HepG2 (cell line): ENCODE results near the gene BAZ1B. TPM values are rescaled to one million over a fixed set of nuclear protein-coding genes. Genes with fewer than 3 reads are reported as not detected.
"Not testable (repeated sequence)": the region's sequence is repeated elsewhere in the genome, so short reads cannot be mapped to it uniquely, and the experiment has no call there.

Source experiments
- ATAC-seq: fragments of 200-7000 bp; cut with Tn5 transposase; 3 replicates; pipeline ENCODE4 v1.9.1; 2020; ENCODE audit warnings: mild to moderate bottlenecking, moderate library complexity
- BruUV-seq: library from RNA; stranded (reverse); fragments of 400-500 nt; replicated peaks from 2 replicates; lab custom pipeline; 2021; lab: Mats Ljungman, UMichigan
- CTCF ChIA-PET: fragments of 300-600 bp; formaldehyde crosslinking; extraction: SDS; loops from one replicate; lab custom pipeline; 2021; ENCODE audit warnings: low total read pairs, inconsistent platforms, low intra/inter-chr PET ratio; lab: Yijun Ruan, JAX
- POLR2A ChIA-PET: fragments of 350-600 bp; sonication (Branson Sonifier 250); formaldehyde crosslinking; loops from one replicate; lab custom pipeline; 2020; ENCODE audit warnings: antibody characterized with exemption, inconsistent platforms; lab: Yijun Ruan, JAX
- DNase-seq: peaks from one replicate; pipeline ENCODE4 v3.0.0-alpha.2; 2015; ENCODE audit warnings: low spot score
- FAIRE-seq: peaks from 3 replicates; lab custom pipeline; 2011; peaks lifted over from hg19 to GRCh38; lab: Jason Lieb, UNC
- H2AFZ ChIP-seq: one replicate; pipeline ENCODE4 v1.6.1; 2011; ENCODE audit warnings: low read length, inconsistent platforms
- H3K27ac ChIP-seq: fragments of 300-600 bp; 3 replicates; pipeline ENCODE4 v1.8.0; 2011; ENCODE audit warnings: mixed run types, mild to moderate bottlenecking, mixed read lengths, low read length, inconsistent platforms; ENCODE audit not compliant: insufficient read depth; ENCODE audit errors: extremely low read length
- H3K27me3 ChIP-seq, 2 experiments: fragments of 200-600 bp in 1 of 2; 2 replicates in 1 of 2; 3 replicates in 1 of 2; pipeline versions ENCODE4 v1.6.0 to v1.8.0; 2011; ENCODE audit warnings: low read length in 2 of 2, mild to moderate bottlenecking in 2 of 2, moderate library complexity in 2 of 2, inconsistent platforms in 1 of 2; ENCODE audit not compliant: insufficient read depth in 2 of 2, control insufficient read depth in 1 of 2
- H3K36me3 ChIP-seq, 2 experiments: fragments of 200-600 bp in 1 of 2; replicated peaks in 1 of 2; 2 replicates in 1 of 2; 3 replicates in 1 of 2; pipeline versions ENCODE4 v1.5.1 to v1.8.0; 2011; ENCODE audit warnings: low read length in 2 of 2, inconsistent platforms in 1 of 2; ENCODE audit not compliant: insufficient read depth in 2 of 2, control insufficient read depth in 1 of 2
- H3K4me1 ChIP-seq: 2 replicates; pipeline ENCODE4 v1.5.1; 2012; ENCODE audit warnings: low read length, inconsistent platforms; ENCODE audit not compliant: insufficient read depth
- H3K4me2 ChIP-seq: 2 replicates; pipeline ENCODE4 v1.6.0; 2011; ENCODE audit warnings: low read depth, low read length, inconsistent platforms
- H3K4me3 ChIP-seq, 3 experiments: fragments of 200-600 bp in 1 of 3; sonication (generic), shearing (Covaris generic) in 1 of 3; replicated peaks in 1 of 3; 2 replicates each; pipeline ENCODE4 v1.5.1; 2011 to 2016; ENCODE audit warnings: low read length in 3 of 3, inconsistent platforms in 2 of 3, low read depth in 2 of 3, mild to moderate bottlenecking in 2 of 3, control low read depth in 1 of 3, mixed read lengths in 1 of 3; ENCODE audit not compliant: insufficient read depth in 1 of 3
- H3K79me2 ChIP-seq: one replicate; pipeline ENCODE4 v1.6.1; 2011; ENCODE audit warnings: low read length, inconsistent platforms; ENCODE audit not compliant: insufficient read depth
- H3K9ac ChIP-seq: 2 replicates; pipeline ENCODE4 v1.6.0; 2011; ENCODE audit warnings: mild to moderate bottlenecking, low read depth, low read length, inconsistent platforms; ENCODE audit not compliant: insufficient read depth
- H3K9me3 ChIP-seq: 2 replicates; pipeline ENCODE4 v1.5.1; 2012; ENCODE audit warnings: mild to moderate bottlenecking, low read length
- H4K20me1 ChIP-seq: 2 replicates; pipeline ENCODE4 v1.6.0; 2011; ENCODE audit warnings: inconsistent platforms, mild to moderate bottlenecking, low read length, moderate library complexity; ENCODE audit not compliant: insufficient read depth
- HDAC1 ChIP-seq: sonication (generic); formaldehyde crosslinking; IDR thresholded peaks from 2 replicates; pipeline ENCODE4 v1.5.1; 2020; ENCODE audit warnings: mild to moderate bottlenecking, missing genetic modification reagents
- MAFF ChIP-seq: IDR thresholded peaks from 2 replicates; pipeline ENCODE4 v1.6.1; 2011; ENCODE audit warnings: low read depth, low read length, improper control_type of control experiment
- MAFK ChIP-seq, 2 experiments: IDR thresholded peaks in 1 of 2; conservative IDR thresholded peaks in 1 of 2; 2 replicates each; pipeline ENCODE4 v1.6.1; 2011; ENCODE audit warnings: improper control_type of control experiment in 2 of 2, low read length in 2 of 2
- MYNN ChIP-seq: sonication (generic); formaldehyde crosslinking; IDR thresholded peaks from 2 replicates; pipeline ENCODE4 v1.4.0; 2020; ENCODE audit warnings: mild to moderate bottlenecking, low read depth, missing genetic modification reagents
- NFRKB ChIP-seq: fragments of 450-650 bp; IDR thresholded peaks from 2 replicates; pipeline ENCODE4 v1.6.1; 2017
- PCBP2 ChIP-seq: fragments of 200-400 bp; formaldehyde crosslinking; optimal IDR thresholded peaks from 2 replicates; pipeline ENCODE3; 2018; ENCODE audit warnings: low read length, low read depth; ENCODE audit not compliant: poor library complexity, severe bottlenecking
- RFX5 ChIP-seq: IDR thresholded peaks from 2 replicates; pipeline ENCODE4 v1.6.1; 2011; ENCODE audit warnings: low read depth, low read length, improper control_type of control experiment
- YEATS4 ChIP-seq: sonication (generic); formaldehyde crosslinking; IDR thresholded peaks from 2 replicates; pipeline ENCODE4 v1.4.0; 2020; ENCODE audit warnings: missing genetic modification reagents, borderline replicate concordance
- ZNF547 ChIP-seq: sonication (generic); formaldehyde crosslinking; IDR thresholded peaks from 2 replicates; pipeline ENCODE4 v1.5.1; 2020; ENCODE audit warnings: mild to moderate bottlenecking, missing genetic modification reagents
- WGBS: methylation state at CpG from one replicate; pipeline ENCODE4 v1.1.6; 2017; ENCODE audit warnings: low lambda C conversion rate; 5-methylcytosine and 5-hydroxymethylcytosine counted together
- in situ Hi-C: cut with HindIII; loops from 2 replicates; pipeline ENCODE4 v1.10.0; 2017; ENCODE audit warnings: low pct_unique_long_range_greater_than_20kb; ENCODE audit not compliant: extremely low pct_ligation_motif_present
- intact Hi-C: fragments of 100-400 bp; cut with micrococcal nuclease; formaldehyde crosslinking; loops from one replicate; pipeline ENCODE4 v1.10.0; 2022; ENCODE audit not compliant: unreplicated experiment
- polyA plus RNA-seq, 8 experiments: library from polyadenylated mRNA; depleted of rRNA in 3 of 8; stranded (reverse) in 7 of 8; unstranded in 1 of 8; fragments of >200 nt; fragmentation: Illumina TruSeq in 4 of 8; extraction: Trizol in 4 of 8; gene quantifications; 2 replicates each; pipeline versions ENCODE4 v1.2.1 to v1.2.3, GENCODE V29; 2011 to 2016; ENCODE audit warnings: low read depth in 4 of 8, missing spikeins in 1 of 8, mixed read lengths in 1 of 8; ENCODE audit not compliant: insufficient read depth in 1 of 8
- total RNA-seq, 5 experiments: library from RNA; depleted of rRNA; stranded (reverse); fragments of >200 nt; fragmentation: Illumina TruSeq; extraction: Trizol; gene quantifications; 2 replicates each; pipeline ENCODE4 v1.2.3, GENCODE V29; 2016; ENCODE audit warnings: low read depth in 1 of 5
- TF ChIP-seq, protein P1 (sequence below): IDR thresholded peaks from 2 replicates; pipeline ENCODE4 v1.6.1; 2016; ENCODE audit warnings: control low read depth
- TF ChIP-seq, protein P2 (sequence below): sonication (generic); formaldehyde crosslinking; IDR thresholded peaks from 2 replicates; pipeline ENCODE4 v1.4.0; 2020; ENCODE audit warnings: missing genetic modification reagents

BAZ1B gene
- total and polyA plus RNA-seq, 2 of the 13 experiments (the other 11 are each of a cell fraction or from before 2014, with no cell fraction given), result 18.6 to 69.4 TPM

DNA sequence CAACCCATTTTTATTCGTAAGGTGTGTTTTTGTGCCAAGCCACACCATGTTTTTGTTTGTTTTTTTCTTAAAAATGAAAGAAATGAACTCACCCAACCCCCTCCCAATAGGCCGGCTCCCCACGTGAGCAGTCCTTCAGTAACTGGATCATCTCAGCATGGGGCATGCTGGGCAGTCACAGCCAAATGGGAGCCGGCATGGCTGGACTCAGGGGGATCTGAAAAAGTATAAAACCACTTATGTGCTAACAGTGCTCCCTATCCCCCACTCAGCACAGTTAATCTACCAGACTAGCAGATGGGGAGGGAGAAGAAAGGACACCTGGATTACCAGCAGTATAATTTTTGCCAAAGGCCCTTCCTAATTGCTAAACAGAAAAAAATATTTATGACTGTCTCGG is 39.3 kb downstream of the BAZ1B start:
- H3K4me1 ChIP-seq, result no peaks in the 10 kb centered on the region
- FAIRE-seq, result no peak
- H4K20me1 ChIP-seq, result 0 out of 2 replicates have a peak, but pooled peaks cover 5% of the 10 kb centered on the region
- intact Hi-C loops, result no loop called here
- H3K36me3 ChIP-seq, result peaks cover 13 to 80% of the 10 kb centered on the region in 2 experiments
- H3K4me2 ChIP-seq, result no peak overlapping the region
- no peaks in the 10 kb centered on the region for H3K27me3 ChIP-seq
- BruUV-seq, result no TSS peak
- no peak overlapping the region for H3K27ac ChIP-seq
- H3K4me3 ChIP-seq, result no peak overlapping the region
- POLR2A ChIA-PET, result no interaction called here
- H3K9ac ChIP-seq, result no peak overlapping the region
- TF ChIP-seq HDAC1, result no peak
- CTCF ChIA-PET, result no interaction called here
- in situ Hi-C loops, result no loop called here
- no peak overlapping the region for H2AFZ ChIP-seq
- peaks cover 24% of the 10 kb centered on the region for H3K79me2 ChIP-seq
- H3K9me3 ChIP-seq, result no peaks in the 10 kb centered on the region
- ATAC-seq, result no peak
- no peak for DNase-seq
- 95% methylated on average over 5 of the region's 5 CpGs for WGBS

DNA sequence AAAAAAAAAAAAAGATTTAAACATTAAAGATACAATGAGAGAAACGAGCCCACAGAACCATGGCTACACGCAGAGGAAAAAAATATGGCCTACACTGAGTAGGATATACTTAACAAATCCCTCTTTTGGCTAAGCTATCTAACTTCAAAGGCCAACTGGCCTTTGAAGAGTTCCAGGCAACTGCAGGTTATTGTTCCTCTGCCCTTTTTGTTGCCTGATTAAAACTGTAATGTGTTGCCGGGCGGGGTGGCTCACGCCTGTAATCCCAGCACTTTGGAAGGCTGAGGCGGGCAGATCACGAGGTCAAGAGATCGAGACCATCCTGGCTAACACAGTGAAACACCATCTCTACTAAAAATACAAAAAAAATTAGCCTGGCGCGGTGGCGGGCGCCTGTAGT is 40.6 kb downstream of the BAZ1B start:
- FAIRE-seq, H3K9ac ChIP-seq: not testable (repeated sequence)
- H3K79me2 ChIP-seq, result peaks cover 18% of the 10 kb centered on the region

DNA sequence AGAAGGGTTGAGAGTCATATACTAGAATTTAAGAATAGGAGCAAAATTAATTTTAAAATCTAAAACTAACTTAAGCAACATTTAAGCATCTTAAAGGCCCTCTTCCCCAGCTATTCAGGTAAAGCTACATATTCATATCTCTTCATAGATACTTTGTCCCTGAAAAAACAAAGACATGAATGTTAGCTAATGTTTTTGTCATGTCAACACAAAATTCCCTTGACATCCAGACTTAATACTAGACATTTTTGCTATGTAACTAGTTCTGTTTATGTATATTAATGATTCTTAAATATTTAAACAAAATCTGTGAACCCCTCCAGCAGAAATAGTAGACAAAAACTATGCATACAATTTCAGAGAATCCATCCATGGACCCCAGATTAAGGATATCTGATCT is 43.5 kb downstream of the BAZ1B start:
- DNase-seq (no peak), ATAC-seq (no peak), FAIRE-seq (no peak)
- Histone ChIP-seq H4K20me1 (0 out of 2 replicates have a peak, but pooled peaks cover 2% of the 10 kb centered on the region), H3K27me3 (no peaks in the 10 kb centered on the region), H3K36me3 (peaks cover 19 to 85% of the 10 kb centered on the region in 2 experiments), H3K9me3 (no peaks in the 10 kb centered on the region), H2AFZ (no peak overlapping the region), H3K4me3 (no peak overlapping the region), H3K4me2 (no peak overlapping the region), H3K79me2 (peaks cover 13% of the 10 kb centered on the region), H3K27ac (no peak overlapping the region), H3K4me1 (no peaks in the 10 kb centered on the region), H3K9ac (no peak overlapping the region)
- intact Hi-C loops (no loop called here), in situ Hi-C loops (no loop called here)
- POLR2A ChIA-PET, result no interaction called here
- no TSS peak for BruUV-seq
- CTCF ChIA-PET, result no interaction called here
- TF ChIP-seq, protein P1, sequence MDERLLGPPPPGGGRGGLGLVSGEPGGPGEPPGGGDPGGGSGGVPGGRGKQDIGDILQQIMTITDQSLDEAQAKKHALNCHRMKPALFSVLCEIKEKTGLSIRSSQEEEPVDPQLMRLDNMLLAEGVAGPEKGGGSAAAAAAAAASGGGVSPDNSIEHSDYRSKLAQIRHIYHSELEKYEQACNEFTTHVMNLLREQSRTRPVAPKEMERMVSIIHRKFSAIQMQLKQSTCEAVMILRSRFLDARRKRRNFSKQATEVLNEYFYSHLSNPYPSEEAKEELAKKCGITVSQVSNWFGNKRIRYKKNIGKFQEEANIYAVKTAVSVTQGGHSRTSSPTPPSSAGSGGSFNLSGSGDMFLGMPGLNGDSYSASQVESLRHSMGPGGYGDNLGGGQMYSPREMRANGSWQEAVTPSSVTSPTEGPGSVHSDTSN, result no peak
- TF ChIP-seq NFRKB, result no peak
- no peak for TF ChIP-seq YEATS4 (CRISPR knock-in tag)
- TF ChIP-seq MAFK (conservative IDR thresholded peaks at IDR 0.05 in 1 of 2, IDR thresholded peaks at IDR 0.05 in 1 of 2; ENCODE audit: low read length in 2 of 2), result peak; percentile 30 to 55; a peak in 3 of 4 replicates
- no peak for TF ChIP-seq ZNF547
- TF ChIP-seq PCBP2, result no peak
- peak; percentile 22; the same call in 1 of the 2 replicates for TF ChIP-seq MAFF
- TF ChIP-seq, protein P2, sequence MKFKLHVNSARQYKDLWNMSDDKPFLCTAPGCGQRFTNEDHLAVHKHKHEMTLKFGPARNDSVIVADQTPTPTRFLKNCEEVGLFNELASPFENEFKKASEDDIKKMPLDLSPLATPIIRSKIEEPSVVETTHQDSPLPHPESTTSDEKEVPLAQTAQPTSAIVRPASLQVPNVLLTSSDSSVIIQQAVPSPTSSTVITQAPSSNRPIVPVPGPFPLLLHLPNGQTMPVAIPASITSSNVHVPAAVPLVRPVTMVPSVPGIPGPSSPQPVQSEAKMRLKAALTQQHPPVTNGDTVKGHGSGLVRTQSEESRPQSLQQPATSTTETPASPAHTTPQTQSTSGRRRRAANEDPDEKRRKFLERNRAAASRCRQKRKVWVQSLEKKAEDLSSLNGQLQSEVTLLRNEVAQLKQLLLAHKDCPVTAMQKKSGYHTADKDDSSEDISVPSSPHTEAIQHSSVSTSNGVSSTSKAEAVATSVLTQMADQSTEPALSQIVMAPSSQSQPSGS, result no peak
- TF ChIP-seq MYNN (CRISPR knock-in tag), result no peak

More for the DNA sequence above, 40.6 kb downstream of the BAZ1B start:
- H4K20me1 ChIP-seq, H3K27ac ChIP-seq, POLR2A ChIA-PET, in situ Hi-C loops, DNase-seq, CTCF ChIA-PET, H3K27me3 ChIP-seq, intact Hi-C loops, H3K9me3 ChIP-seq, H3K4me3 ChIP-seq, H2AFZ ChIP-seq, ATAC-seq, H3K4me2 ChIP-seq, H3K4me1 ChIP-seq, BruUV-seq: not testable (repeated sequence)
- H3K36me3 ChIP-seq, result peaks cover 20 to 80% of the 10 kb centered on the region in 2 experiments
- TF ChIP-seq RFX5, result peak; percentile 85
- 97% methylated on average over 12 of the region's 12 CpGs for WGBS
